Thyroid gland (tissue), 4 donors: ENCODE results near the gene POLR3A.

ENCODE experiments used
- POLR2A ChIP-seq, 2 donors: fragments of 450-650 bp; IDR thresholded peaks; one replicate each; pipeline ENCODE4 v1.6.1; 2017; ENCODE audit warnings: antibody characterized with exemption in 2 of 2, mild to moderate bottlenecking in 2 of 2, moderate library complexity in 1 of 2
- TF ChIP-seq, protein P1 (sequence below), 6 experiments: fragments of 200-600 bp in 3 of 6; fragments of 450-650 bp in 3 of 6; sonication (generic) in 3 of 6; IDR thresholded peaks; one replicate each; pipeline ENCODE4 v1.5.1; 2016 to 2019; ENCODE audit warnings: antibody characterized with exemption in 6 of 6, mild to moderate bottlenecking in 2 of 6, inconsistent platforms in 1 of 6, moderate library complexity in 1 of 6

GRCh38 chr10:77961668-77962067, 67.6 kb downstream of the POLR3A start:
- TF ChIP-seq, protein P1, sequence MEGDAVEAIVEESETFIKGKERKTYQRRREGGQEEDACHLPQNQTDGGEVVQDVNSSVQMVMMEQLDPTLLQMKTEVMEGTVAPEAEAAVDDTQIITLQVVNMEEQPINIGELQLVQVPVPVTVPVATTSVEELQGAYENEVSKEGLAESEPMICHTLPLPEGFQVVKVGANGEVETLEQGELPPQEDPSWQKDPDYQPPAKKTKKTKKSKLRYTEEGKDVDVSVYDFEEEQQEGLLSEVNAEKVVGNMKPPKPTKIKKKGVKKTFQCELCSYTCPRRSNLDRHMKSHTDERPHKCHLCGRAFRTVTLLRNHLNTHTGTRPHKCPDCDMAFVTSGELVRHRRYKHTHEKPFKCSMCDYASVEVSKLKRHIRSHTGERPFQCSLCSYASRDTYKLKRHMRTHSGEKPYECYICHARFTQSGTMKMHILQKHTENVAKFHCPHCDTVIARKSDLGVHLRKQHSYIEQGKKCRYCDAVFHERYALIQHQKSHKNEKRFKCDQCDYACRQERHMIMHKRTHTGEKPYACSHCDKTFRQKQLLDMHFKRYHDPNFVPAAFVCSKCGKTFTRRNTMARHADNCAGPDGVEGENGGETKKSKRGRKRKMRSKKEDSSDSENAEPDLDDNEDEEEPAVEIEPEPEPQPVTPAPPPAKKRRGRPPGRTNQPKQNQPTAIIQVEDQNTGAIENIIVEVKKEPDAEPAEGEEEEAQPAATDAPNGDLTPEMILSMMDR (IDR thresholded peaks at IDR 0.05) = no peak
- no peak for TF ChIP-seq POLR2A (IDR thresholded peaks at IDR 0.05)
